Stimulated activated CD8-positive, alpha-beta memory T cell treated with anti-CD3 and anti-CD28 coated beads, Interleukin-15, amount 100 ng/mL, for 24 hours (primary cell): ENCODE results near the gene NR1H4.
"Not testable (repeated sequence)": the region's sequence is repeated elsewhere in the genome, so short reads cannot be mapped to it uniquely, and the experiment has no call there.

Source experiments
- DNase-seq: peaks from one replicate; pipeline ENCODE4 v3.0.0-alpha.2; 2020; ENCODE audit warnings: low read depth

NR1H4 gene

GRCh38 chr12:100518376-100518775, 44.7 kb downstream of the NR1H4 start:
- no peak for DNase-seq

- no peak for DNase-seq
Measured at GRCh38 chr12:100520048-100520769, 46.5 kb downstream of the NR1H4 start.

GRCh38 chr12:100521958-100522357, 48.3 kb downstream of the NR1H4 start:
- no peak for DNase-seq

GRCh38 chr12:100528034-100528433, 54.4 kb downstream of the NR1H4 start:
- no peak for DNase-seq

- DNase-seq: no peak
Measured at GRCh38 chr12:100528471-100529127, 54.9 kb downstream of the NR1H4 start.

- DNase-seq: no peak
Measured at GRCh38 chr12:100529756-100530350, 56.2 kb downstream of the NR1H4 start.

GRCh38 chr12:100533376-100533775, 59.7 kb downstream of the NR1H4 start:
- no peak for DNase-seq

- DNase-seq: no peak
Measured at GRCh38 chr12:100534625-100535227, 61.1 kb downstream of the NR1H4 start.

- DNase-seq: no peak
Measured at GRCh38 chr12:100539202-100539601, 65.5 kb downstream of the NR1H4 start.

- DNase-seq: no peak
Measured at GRCh38 chr12:100544165-100544564, 70.5 kb downstream of the NR1H4 start.

GRCh38 chr12:100545092-100545491, 71.4 kb downstream of the NR1H4 start:
- DNase-seq: no peak

GRCh38 chr12:100553936-100554335, 80.3 kb downstream of the NR1H4 start:
- DNase-seq: no peak

- DNase-seq: no peak
Measured at GRCh38 chr12:100554608-100555077, 81.0 kb downstream of the NR1H4 start.

GRCh38 chr12:100555722-100556121, 82.1 kb downstream of the NR1H4 start:
- no peak for DNase-seq

GRCh38 chr12:100557357-100557756, 83.7 kb downstream of the NR1H4 start:
- no peak for DNase-seq

GRCh38 chr12:100559261-100559660, 85.6 kb downstream of the NR1H4 start:
- not testable (repeated sequence) for DNase-seq

- DNase-seq: no peak
Measured at GRCh38 chr12:100564090-100564489, 90.4 kb downstream of the NR1H4 start.

- no peak for DNase-seq
Measured at GRCh38 chr12:100564905-100565467, 91.3 kb downstream of the NR1H4 start.

- DNase-seq: no peak
Measured at GRCh38 chr12:100565987-100566545, 92.4 kb downstream of the NR1H4 start.

GRCh38 chr12:100566887-100567637, 93.4 kb downstream of the NR1H4 start:
- no peak for DNase-seq

GRCh38 chr12:100567945-100568344, 94.3 kb downstream of the NR1H4 start:
- no peak for DNase-seq
